H1 (cell line): ENCODE measurements around the gene EFR3B. TPM values are rescaled to one million over a fixed set of nuclear protein-coding genes. Genes with fewer than 3 reads are reported as not detected.

ENCODE experiments used
- CEBPB ChIP-seq: IDR thresholded peaks from 2 replicates; pipeline ENCODE4 v1.6.1; 2012; ENCODE audit warnings: low read depth, low read length
- HDAC6 ChIP-seq: IDR thresholded peaks from one replicate; pipeline ENCODE4 v1.7.1; 2012; ENCODE audit warnings: low read depth, mild to moderate bottlenecking, inconsistent platforms, low read length, moderate library complexity
- TEAD4 ChIP-seq: IDR thresholded peaks from 2 replicates; pipeline ENCODE4 v1.6.1; 2012; ENCODE audit warnings: low read depth, low read length, inconsistent platforms, mixed read lengths
- polyA plus RNA-seq, 7 experiments: library from polyadenylated mRNA; depleted of rRNA in 3 of 7; stranded (reverse) in 5 of 7; unstranded in 2 of 7; fragments of >200 nt in 5 of 7; fragments of 200-250 nt in 2 of 7; gene quantifications; 1 replicate in 5 of 7; 2 replicates in 1 of 7; 4 replicates in 1 of 7; pipeline versions ENCODE4 v1.2.1 to v1.2.3, GENCODE V29; 2011 to 2013; ENCODE audit warnings: missing spikeins in 2 of 7, mixed read lengths in 2 of 7
- total RNA-seq: library from RNA; stranded (reverse); fragmentation: NEBNext Ultra II Directional; extraction: Animal tissue kit (Norgen Biotek cat#: 25700); gene quantifications from 2 replicates; pipeline ENCODE4 v1.2.1, GENCODE V29; 2021

Gene EFR3B
- total and polyA plus RNA-seq, 2 of the 8 experiments (the other 6 are each of a cell fraction or from before 2014, with no cell fraction given): 3.4 to 9.6 TPM

- TF ChIP-seq TEAD4: no peak
- no peak for TF ChIP-seq CEBPB
- no peak for TF ChIP-seq HDAC6
Observed at GRCh38 chr2:25088817-25089516, 47.1 kb downstream of the EFR3B start (continued).
